Daoy (cell line): ENCODE measurements around the gene IGSF11. TPM values are rescaled to one million over a fixed set of nuclear protein-coding genes. Genes with fewer than 3 reads are reported as not detected.
"Not testable (repeated sequence)": the region's sequence is repeated elsewhere in the genome, so short reads cannot be mapped to it uniquely, and the experiment has no call there.

Source experiments
- DNase-seq: peaks from one replicate; pipeline ENCODE4 v3.0.0-alpha.2; 2015; ENCODE audit warnings: low read depth
- total RNA-seq: library from RNA; depleted of rRNA; stranded (reverse); fragments of >200 nt; shearing (Covaris generic); gene quantifications from 2 replicates; pipeline ENCODE4 v1.2.3, GENCODE V29; 2014; rRNA removed

Gene IGSF11, protein sequence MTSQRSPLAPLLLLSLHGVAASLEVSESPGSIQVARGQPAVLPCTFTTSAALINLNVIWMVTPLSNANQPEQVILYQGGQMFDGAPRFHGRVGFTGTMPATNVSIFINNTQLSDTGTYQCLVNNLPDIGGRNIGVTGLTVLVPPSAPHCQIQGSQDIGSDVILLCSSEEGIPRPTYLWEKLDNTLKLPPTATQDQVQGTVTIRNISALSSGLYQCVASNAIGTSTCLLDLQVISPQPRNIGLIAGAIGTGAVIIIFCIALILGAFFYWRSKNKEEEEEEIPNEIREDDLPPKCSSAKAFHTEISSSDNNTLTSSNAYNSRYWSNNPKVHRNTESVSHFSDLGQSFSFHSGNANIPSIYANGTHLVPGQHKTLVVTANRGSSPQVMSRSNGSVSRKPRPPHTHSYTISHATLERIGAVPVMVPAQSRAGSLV
- total RNA-seq, result 0.06 and 0.11 TPM in 2 replicates

DNA sequence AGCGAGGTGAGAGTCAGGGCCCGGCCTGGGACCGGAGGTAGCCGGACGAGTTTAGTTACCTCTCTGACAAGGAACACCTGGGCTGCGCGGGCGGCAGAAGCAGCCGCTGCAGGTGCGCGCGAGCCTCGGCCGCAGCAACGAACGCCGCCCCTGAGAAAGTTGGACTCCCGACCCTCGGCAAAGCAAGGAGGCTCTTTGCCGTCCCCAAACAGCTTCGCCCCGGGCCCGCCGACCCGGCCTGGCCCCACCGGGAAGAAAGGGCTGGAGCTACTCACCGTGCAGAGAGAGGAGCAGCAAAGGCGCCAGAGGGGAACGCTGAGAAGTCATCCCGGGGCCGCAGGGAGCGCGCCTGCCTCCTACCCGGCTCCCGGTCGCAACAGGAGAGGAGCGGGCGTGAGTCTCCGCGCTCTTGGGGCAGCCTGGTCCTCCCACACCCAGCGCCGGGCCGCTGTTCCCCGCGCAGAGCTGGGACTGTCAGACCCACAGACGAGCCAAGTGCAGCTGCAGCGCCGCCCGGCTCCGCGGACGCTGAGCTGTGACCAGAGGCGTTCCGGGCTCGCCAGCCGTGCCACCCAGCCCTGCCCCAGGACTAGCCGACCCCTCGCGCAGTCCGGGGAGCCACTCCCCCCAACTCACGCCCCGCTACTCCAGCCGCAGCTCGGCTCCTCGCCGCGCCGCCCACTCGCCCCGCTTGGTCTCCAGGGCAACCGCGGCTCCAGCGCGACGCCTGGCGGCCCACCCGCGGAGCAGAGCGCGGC is at the start of gene IGSF11:
Gene IGSF11, minus strand, starts transcription at position 591 of the 758 bp plus-strand sequence. Its CDS starts 264 bp downstream, at position 327.
- DNase-seq, result peak; percentile 80

DNA sequence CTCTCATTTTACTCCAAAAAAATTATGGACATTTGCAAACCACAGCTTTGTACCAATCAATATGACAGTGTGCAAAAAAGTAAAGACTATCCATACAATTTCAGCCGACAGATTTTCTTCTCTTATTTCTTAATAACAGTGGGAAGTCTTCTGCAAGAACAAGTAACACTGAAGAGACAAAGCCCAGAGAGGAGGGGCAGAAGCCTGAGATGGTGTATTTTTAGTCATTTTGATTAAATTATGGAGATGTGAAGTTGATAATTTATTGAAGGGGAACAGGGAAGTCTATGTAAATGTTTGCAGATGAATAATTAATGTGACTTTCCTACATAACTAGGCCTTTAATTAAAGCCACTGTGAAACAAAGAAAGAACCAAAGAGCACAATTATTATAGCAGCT is 45.7 kb upstream of the IGSF11 start:
- DNase-seq, result no peak

DNA sequence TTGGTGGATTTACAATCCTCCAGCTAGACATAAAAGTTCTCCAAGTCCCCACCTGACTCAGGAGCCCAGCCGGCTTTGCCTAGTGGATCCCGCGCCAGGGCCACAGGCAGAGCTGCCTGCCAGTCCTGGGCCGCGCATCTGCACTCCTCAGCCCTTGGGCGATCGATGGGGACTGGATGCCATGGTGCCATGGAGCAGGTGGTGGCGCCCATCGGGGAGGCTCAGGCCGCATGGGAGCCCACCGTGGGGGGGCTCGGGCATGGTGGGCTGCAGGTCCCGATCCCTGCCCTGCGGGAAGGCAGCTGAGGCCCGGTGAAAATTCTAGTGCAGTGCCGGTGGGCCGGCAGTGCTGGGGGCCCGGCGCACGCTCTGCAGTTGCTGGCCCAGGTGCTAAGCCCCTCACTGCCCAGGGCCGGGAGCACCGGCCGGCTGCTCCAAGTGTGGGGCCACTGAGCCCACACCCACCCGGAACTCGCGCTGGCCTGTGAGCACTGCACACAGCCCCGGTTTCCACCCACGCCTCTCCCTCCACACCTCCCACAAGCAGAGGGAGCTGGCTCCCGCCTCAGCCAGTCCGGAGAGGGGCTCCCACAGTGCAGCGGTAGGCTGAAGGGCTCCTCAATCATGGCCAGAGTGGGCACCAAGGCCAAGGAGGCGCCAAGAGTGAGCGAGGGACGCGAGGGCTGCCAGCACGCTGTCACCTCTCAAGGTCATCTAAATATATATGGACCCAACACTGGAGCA is 38.8 kb upstream of the IGSF11 start:
- no peak for DNase-seq

DNA sequence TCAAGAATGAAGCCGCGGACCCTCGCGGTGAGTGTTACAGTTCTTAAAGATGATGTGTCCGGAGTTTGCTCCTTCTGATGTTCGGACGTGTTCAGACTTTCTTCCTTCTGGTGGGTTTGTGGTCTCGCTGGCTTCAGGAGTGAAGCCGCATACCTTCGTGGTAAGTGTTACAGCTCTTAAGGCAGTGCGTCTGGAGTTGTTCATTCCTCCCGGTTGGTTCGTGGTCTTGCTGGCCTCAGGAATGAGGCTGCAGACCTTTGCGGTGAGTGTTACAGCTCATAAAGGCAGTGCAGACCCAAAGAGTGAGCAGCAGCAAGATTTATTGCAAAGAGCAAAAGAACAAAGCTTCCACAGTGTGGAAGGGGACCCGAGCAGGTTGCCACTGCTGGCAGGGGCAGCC is 37.8 kb upstream of the IGSF11 start:
- DNase-seq, result not testable (repeated sequence)

DNA sequence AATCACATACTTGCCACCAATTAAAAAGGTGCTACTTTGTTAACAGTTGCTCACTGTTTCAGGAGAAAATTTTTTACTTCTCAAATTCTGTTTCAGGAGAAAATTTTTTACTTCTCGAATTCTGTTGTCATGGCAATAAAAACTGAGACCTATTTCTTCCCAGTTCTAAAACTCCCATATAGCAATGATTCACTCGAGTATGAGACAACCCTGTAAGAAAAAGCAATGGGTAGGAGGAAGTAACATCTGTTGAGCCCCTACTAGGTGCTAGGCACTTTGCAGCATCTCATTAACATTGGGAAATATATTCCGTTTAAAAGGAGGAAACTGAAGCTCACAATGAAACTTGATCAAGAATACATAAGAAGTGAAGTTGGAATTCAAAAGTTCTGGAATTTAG is 35.1 kb upstream of the IGSF11 start:
- no peak for DNase-seq

DNA sequence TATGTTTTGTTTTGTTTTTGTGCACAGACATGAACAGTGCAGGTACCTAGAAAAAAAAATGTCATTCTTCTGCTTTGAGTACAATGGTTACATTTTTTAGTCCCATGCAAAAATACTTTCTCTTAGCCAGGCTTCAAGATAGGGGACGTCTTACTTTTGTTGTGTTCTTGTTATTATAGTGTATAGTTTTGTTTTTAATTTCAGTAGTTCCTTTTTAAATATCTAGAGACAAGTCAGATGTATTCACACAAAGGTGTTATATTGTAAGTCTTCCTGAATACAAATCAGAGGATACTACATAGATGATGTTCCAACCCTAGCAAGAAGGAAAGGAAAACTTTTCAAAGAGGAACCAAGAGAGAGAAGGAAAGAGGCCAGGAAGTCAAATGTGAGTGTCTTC is 28.8 kb upstream of the IGSF11 start:
- no peak for DNase-seq

DNA sequence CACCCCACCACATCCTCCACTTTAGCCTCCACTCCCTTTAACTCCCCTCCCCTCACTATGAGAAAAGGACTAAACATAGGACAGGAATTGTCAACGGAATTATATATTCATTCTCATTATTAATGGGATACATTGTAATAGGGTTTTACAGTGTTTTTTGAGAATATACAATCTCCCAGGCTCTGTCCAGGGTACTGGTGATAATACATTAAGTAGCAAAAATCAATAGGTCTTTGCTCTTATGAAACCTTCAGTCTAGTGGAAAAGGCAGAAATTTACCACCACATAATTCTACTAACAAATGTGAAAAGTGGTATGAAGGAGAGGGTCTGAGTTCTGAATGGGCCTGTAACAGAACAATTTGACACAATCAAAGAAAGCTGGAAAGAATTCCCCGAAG is 28.2 kb upstream of the IGSF11 start:
- no peak for DNase-seq

DNA sequence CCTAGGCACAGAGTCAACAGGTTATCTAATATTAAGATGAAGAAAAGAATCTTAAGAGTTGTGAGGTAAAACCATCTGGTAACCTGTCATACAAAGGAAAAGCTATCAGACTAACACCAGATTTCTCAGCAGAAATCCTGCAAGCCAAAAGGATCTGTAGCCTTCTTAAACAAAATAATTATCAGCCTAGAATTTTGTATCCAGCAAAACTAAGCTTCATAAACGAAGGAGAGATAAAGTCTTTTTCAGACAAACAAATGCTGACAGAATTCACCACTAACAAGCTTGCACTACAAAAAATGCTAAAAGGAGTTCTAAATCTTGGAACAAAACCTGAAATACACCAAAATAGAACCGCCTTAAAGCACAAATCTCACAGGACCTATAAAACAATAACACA is 9.9 kb upstream of the IGSF11 start:
- DNase-seq, result no peak

DNA sequence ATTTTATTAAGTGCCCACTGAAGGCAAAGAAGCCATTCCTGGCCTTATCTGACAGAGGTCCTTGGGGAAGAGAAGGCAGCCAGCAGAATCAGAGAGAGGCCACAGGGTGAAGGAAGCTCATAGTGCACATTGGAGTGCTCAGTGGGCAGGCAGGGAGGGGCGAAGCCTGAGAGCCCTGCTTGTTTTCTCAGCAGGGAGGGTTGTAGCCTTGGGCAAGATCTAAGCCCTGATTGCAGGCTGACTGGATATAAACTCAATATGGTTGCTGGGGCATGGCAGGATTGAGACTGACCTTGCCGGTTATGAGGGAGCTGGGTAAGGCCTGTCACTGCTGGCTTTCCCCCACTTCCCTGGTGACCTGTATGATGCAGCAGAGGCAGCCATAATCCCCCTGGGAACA is 7.5 kb upstream of the IGSF11 start:
- no peak for DNase-seq

DNA sequence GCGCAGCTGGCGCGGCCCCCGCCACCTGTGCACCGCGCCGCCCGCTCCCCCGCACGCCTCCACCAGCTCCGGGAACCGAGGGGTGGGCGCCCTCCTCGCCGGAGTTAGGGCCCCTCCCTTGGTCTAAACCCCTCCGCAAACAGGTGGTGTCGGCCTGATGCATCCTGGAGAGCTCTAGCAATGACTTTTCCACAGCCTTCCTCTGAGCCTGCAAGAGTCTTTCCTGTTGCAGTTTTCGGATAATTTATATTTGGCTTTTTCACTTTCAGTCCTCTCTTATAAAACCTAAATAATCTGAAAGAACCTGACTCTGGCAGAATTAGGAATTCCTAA is 334 bp upstream of the IGSF11 start:
- no peak for DNase-seq

DNA sequence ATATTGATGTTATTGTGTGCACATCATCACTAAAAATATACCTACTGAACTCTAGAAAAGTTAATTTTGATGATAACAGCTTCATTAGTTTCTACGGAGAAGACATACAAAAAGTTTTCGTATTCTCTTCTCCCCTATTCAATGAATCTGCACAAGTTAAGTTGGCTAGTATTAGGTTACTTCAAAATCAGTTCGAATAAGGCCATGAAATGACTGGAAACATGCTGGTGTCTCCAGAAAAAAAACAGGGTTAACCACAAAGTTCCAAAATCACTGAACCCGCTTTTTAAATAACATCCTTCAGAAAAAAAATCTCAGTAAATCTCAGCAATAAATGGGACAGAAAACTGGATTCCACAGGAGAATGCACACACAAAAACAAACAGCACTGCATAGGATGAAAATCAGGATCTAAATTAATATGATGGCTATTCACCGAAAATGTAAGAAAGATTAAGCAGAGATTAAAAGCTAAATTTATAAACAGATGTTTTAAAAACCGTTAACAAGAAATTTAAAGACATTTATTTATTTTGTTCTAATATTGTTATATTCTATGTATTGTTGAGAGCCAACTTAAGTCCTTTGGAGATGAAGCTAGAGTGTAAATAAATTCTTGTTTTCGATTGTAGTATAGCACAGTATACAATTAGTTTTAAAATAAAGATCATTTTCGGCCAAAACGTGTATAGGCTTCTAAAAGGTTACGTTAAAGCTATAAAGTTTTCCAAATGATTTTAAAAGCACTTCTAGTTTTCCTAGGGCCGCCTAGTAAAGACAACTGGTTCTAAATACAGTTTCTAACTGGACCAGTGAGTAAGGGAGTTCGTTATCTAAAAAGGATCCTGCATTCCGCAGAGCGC is 1.0 kb downstream of the IGSF11 start:
- DNase-seq, result no peak

DNA sequence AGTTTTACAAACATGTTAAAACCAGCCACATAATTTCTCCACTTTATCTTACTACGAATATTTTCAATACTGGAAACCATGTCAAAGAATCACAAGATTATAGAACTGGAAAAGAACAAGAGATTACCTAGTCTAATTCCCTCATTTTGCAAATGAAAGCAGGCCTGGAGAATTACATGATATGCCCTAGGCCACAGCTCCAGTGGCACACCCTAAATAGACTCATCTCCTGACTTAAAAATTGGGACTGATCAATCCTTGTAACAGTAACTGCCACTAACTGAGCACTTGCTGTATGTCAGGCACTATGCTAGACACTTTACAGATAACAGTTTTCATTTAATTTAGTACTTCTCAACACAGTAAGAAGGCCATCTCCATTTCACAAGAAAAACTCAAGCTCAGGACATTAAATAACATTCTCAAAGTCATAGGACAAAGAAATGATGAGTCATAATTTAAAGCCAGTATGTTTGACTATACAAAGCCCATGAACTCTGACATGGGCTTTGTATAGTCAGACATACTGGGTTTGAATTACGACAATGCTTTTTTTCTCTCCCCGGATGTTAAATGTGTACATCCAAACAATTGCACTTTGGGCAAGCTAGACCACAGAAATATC is 9.4 kb downstream of the IGSF11 start:
- DNase-seq, result no peak

DNA sequence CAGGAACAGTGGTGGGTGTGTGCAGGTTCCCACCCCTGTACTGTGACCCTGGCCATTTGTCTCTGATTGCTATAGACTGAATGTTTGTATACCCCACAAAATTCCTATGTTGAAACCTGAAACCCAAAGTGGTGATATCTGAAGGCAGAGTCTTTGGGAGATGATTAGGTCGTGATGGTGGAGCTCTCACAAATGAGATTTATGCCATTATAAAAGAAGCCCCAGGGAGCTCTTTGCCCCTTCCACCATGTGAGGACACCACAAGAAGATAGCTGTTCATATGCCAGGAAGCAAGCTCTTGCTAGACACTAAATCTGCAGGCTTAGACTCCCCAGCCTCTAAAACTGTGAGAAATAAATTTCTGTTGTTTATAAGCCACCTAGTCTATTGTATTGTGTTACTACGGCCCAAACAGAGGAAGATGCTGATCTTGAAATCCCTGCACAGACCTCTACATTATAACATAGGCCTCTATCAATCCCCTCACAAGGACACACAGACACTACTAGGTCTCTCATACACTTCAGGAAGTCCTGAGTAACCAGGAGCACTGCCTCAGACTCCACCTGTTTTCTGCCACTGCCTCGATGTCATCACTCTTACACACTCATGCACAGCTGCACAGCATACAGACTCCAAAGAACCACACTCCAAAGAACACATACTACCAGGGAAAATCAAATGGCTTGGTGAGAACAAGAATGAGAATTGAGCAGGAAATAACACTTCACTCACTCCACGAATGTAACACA is 14.7 kb downstream of the IGSF11 start:
- no peak for DNase-seq

DNA sequence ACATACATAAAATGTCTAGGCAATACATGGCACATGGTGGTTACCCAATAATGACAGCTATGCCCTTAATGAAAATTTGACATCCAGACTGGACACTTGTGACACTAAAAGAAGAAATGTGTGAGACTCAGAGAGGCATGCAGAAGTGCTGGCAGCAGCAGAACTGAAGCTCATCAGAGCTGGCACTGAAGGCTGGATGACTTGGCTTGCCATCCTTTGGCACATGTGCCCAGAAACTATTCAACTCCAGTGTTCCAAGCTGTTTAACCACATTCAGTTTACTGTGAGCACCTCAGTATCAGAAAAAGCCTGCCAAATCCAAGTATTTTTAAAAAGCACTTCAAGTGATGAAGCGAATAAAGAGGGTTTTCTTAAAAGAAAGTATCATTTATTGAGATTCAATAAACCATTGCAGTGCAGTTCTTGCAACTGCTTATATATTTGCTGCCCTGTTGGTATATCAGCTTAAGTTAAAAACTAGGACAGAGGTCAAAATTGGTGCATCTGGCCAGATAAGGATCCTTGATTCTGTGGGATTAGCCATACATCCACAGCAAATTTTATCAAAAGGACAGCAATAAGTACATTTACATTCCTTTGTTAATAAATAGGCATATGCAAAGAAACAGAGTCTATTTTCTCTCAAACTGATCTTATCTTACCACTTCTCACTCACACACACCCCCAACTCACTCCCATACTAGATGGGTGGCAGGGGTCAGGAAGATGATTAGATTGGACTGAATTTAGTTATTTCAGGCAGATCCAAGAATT is 15.8 kb downstream of the IGSF11 start:
- no peak for DNase-seq

DNA sequence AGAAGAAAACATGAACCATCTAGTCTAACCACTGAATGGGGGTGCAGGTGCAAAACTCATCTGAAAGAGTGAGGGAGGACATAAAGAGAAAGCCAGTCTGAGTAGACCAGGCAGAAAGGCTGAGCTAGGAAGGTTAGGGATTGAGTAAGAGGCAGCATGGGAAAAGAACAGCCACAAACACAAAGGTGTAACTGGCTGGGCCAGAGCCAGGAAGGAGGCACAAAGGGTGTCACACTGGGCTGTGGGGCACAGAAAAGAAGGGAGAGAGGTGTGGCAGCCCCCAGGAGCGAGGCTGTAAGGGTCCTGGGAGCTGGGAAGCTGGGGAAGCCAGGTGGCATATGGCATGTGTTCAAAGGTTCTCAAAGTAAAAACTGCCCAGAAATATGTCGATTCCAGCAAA is 18.7 kb downstream of the IGSF11 start:
- DNase-seq, result no peak

DNA sequence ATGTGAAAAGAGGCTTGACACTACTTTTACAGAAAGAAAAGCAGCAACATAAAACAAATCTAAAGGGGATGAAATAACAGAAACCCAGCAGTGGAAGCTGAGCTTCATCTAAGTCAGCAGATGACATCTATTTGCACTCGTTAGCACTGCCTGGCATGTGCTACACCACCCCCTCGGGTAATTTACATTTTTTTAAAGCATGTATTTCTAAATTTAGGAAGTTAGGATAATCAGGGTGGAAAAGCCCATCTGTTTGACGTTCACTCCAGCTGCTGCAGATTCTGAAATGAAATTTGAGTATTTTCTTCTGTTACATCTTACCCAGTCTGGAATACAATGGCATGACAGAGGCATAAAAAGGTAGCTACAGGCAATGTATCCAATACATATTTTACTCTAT is 20.7 kb downstream of the IGSF11 start:
- no peak for DNase-seq

DNA sequence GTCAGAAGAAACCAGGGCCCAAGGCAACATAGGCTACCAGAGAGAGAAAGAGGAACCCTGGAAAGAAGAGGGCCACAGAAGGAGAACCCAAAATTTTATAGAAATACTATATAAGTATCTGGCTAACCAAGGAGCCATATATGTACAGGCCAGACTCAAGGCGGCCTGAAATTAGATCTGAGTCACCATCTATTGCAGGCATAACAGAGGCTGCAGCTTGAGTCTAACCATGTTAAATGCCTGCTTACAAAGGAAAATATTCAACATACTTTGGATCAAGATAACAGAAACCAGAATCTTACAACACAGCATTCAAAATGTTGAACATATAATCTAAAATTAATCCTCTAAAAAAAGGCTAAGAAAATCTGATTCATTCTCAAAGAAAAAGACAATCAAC is 23.1 kb downstream of the IGSF11 start:
- no peak for DNase-seq

DNA sequence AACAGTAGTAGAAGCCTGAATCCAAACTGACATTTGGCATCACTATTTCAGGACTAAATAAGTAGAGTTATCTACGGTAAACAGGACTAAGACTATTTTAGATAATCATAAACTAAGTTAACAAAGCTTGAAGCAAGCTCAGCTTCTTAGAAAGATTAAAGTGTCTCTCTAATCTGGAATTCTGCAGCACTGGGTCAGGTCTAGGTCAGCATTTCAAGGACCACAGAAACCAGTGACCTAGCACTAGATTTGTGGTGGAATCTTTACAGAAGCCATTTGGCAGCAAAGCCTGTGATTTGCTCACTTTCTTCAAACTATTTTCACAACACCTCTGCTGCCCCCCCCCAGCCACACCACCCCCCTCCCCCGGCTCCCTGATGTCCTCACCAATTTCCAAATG is 37.5 kb downstream of the IGSF11 start:
- DNase-seq, result no peak

DNA sequence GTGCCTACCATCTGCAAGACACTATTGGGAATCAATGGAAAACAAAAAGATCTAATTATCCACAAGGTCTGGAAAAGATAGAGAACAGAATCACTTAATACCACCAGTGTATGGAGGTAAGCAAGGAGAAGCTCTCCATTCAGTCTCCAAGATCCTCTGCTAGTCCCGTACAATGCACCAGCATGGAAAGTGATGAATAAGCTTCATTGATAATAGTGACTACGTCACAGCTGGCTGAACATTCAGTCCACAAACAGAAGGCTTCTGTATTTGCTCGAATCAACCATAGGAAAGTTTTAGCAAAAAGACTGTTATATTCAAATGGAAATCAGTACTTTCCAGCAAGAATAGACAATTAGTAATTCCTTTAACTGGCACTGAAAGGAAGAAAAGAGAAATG is 42.9 kb downstream of the IGSF11 start:
- no peak for DNase-seq
